CD14-positive monocyte (primary cell): ENCODE measurements around the gene DCUN1D3. TPM values are rescaled to one million over a fixed set of nuclear protein-coding genes. Genes with fewer than 3 reads are reported as not detected.

Experiments
- DNase-seq, 3 donors: peaks; one replicate each; pipeline ENCODE4 v3.0.0-alpha.2; 2011 to 2022
- H2AFZ ChIP-seq: 2 replicates; pipeline ENCODE4 v1.6.0; 2012; ENCODE audit warnings: mild to moderate bottlenecking, low read depth, low read length, inconsistent platforms; ENCODE audit not compliant: insufficient read depth, poor library complexity, severe bottlenecking
- H3K27ac ChIP-seq, 2 donors: 1 replicate in 1 of 2; 2 replicates in 1 of 2; pipeline ENCODE4 v1.5.1; 2012 to 2013; ENCODE audit warnings: low read length in 2 of 2, control low read depth in 1 of 2, inconsistent platforms in 1 of 2, low read depth in 1 of 2, mild to moderate bottlenecking in 1 of 2
- H3K27me3 ChIP-seq, 2 donors: one replicate each; pipeline versions ENCODE4 v1.6.0 to v1.6.1; 2011 to 2013; ENCODE audit warnings: low read length in 2 of 2; ENCODE audit not compliant: control insufficient read depth in 2 of 2, insufficient read depth in 2 of 2
- H3K36me3 ChIP-seq, 2 donors: replicated peaks in 1 of 2; 1 replicate in 1 of 2; 2 replicates in 1 of 2; pipeline versions ENCODE4 v1.5.1 to v1.6.1; 2012 to 2013; ENCODE audit warnings: low read length in 2 of 2, control low read depth in 1 of 2, inconsistent platforms in 1 of 2, mild to moderate bottlenecking in 1 of 2; ENCODE audit not compliant: insufficient read depth in 2 of 2, control insufficient read depth in 1 of 2
- H3K4me1 ChIP-seq, 2 donors: 1 replicate in 1 of 2; 2 replicates in 1 of 2; pipeline versions ENCODE4 v1.5.1 to v1.6.1; 2012 to 2013; ENCODE audit warnings: low read length in 2 of 2, control low read depth in 1 of 2, inconsistent platforms in 1 of 2, mild to moderate bottlenecking in 1 of 2, moderate library complexity in 1 of 2; ENCODE audit not compliant: insufficient read depth in 2 of 2, control insufficient read depth in 1 of 2
- H3K4me2 ChIP-seq: replicated peaks from 2 replicates; pipeline ENCODE3; 2012; ENCODE audit warnings: low read length, moderate library complexity, mild to moderate bottlenecking; ENCODE audit not compliant: poor library complexity, severe bottlenecking; ENCODE audit errors: extremely low read depth
- H3K4me3 ChIP-seq, 3 experiments: fragments of 200-600 bp in 1 of 3; sonication (generic) in 1 of 3; replicated peaks in 1 of 3; 1 replicate in 2 of 3; 2 replicates in 1 of 3; pipeline ENCODE4 v1.5.1; 2011 to 2013; ENCODE audit warnings: low read length in 3 of 3, mild to moderate bottlenecking in 3 of 3, control low read depth in 2 of 3, low read depth in 2 of 3, inconsistent platforms in 1 of 3, moderate library complexity in 1 of 3
- H3K79me2 ChIP-seq: 2 replicates; pipeline ENCODE4 v1.6.0; 2012; ENCODE audit warnings: mild to moderate bottlenecking, control low read depth, inconsistent platforms, low read length, moderate library complexity; ENCODE audit not compliant: insufficient read depth
- H3K9ac ChIP-seq: 2 replicates; pipeline ENCODE4 v1.6.0; 2017; ENCODE audit warnings: low read length, mild to moderate bottlenecking; ENCODE audit not compliant: insufficient read depth, poor library complexity, severe bottlenecking
- H3K9me3 ChIP-seq, 2 donors: replicated peaks in 1 of 2; 1 replicate in 1 of 2; 2 replicates in 1 of 2; pipeline versions ENCODE4 v1.5.1 to v1.6.1; 2012 to 2013; ENCODE audit warnings: low read length in 2 of 2, control low read depth in 1 of 2; ENCODE audit not compliant: control insufficient read depth in 1 of 2, insufficient read depth in 1 of 2
- H4K20me1 ChIP-seq: 2 replicates; pipeline ENCODE4 v1.6.0; 2012; ENCODE audit warnings: mild to moderate bottlenecking, low read length, control low read depth, moderate library complexity; ENCODE audit not compliant: insufficient read depth
- H3K27ac Mint-ChIP-seq, 7 donors: one replicate each; pipeline ENCODE4 v1.8.0; 2020; ENCODE audit warnings: mild to moderate bottlenecking in 7 of 7, mixed read lengths in 7 of 7, moderate library complexity in 6 of 7, inconsistent platforms in 2 of 7
- H3K27me3 Mint-ChIP-seq, 3 donors: one replicate each; pipeline ENCODE4 v1.8.0; 2021 to 2022; ENCODE audit warnings: low read depth in 3 of 3, mild to moderate bottlenecking in 3 of 3, mixed read lengths in 3 of 3, moderate library complexity in 3 of 3, inconsistent platforms in 1 of 3
- H3K36me3 Mint-ChIP-seq, 2 donors: one replicate each; pipeline ENCODE4 v1.8.0; 2020; ENCODE audit warnings: mixed read lengths in 2 of 2, inconsistent platforms in 1 of 2, mild to moderate bottlenecking in 1 of 2
- H3K4me1 Mint-ChIP-seq: one replicate; pipeline ENCODE4 v1.8.0; 2020; ENCODE audit warnings: mild to moderate bottlenecking, mixed read lengths
- H3K4me3 Mint-ChIP-seq, 2 donors: one replicate each; pipeline ENCODE4 v1.8.0; 2020; ENCODE audit warnings: mild to moderate bottlenecking in 2 of 2, mixed read lengths in 2 of 2, moderate library complexity in 1 of 2
- H3K9me3 Mint-ChIP-seq, 7 donors: one replicate each; pipeline ENCODE4 v1.8.0; 2020 to 2022; ENCODE audit warnings: mixed read lengths in 7 of 7, mild to moderate bottlenecking in 6 of 7, moderate library complexity in 6 of 7, inconsistent platforms in 2 of 7
- CTCF ChIP-seq: fragments of 200-600 bp; IDR thresholded peaks from one replicate; pipeline ENCODE4 v1.8.0; 2022; ENCODE audit warnings: antibody characterized with exemption, mild to moderate bottlenecking
- WGBS: methylation state at CpG from one replicate; pipeline ENCODE4 v1.1.5; 2013; ENCODE audit warnings: missing lambda C conversion rate; ENCODE audit not compliant: insufficient coverage; 5-methylcytosine and 5-hydroxymethylcytosine counted together
- intact Hi-C, 2 donors: fragments of 100-400 bp; cut with micrococcal nuclease; formaldehyde crosslinking; loops; one replicate each; pipeline versions ENCODE4 v1.15.0 to v1.15.1; 2023
- polyA plus RNA-seq, 3 donors: library from polyadenylated mRNA; depleted of rRNA in 1 of 3; unstranded in 2 of 3; stranded (reverse) in 1 of 3; fragments of 300-500 nt in 2 of 3; fragments of >200 nt in 1 of 3; fragmentation: Illumina TruSeq in 2 of 3; gene quantifications; 1 replicate in 2 of 3; 2 replicates in 1 of 3; pipeline ENCODE4 v1.2.3, GENCODE V29; 2012 to 2021

DCUN1D3 gene
- polyA plus RNA-seq, 3 donors, result 1.0 to 3.4 (median 1.3) TPM

GRCh38 chr16:20904507-20905081 is 4.4 kb upstream of the DCUN1D3 start:
- peaks cover 69% of the 10 kb centered on the region for H3K4me1 Mint-ChIP-seq
- peak overlapping the region; percentile 6 for H3K9ac ChIP-seq
- H3K79me2 ChIP-seq, result peaks cover 48% of the 10 kb centered on the region
- no peaks in the 10 kb centered on the region for H3K9me3 ChIP-seq
- WGBS, result no CpG with 5 or more reads among the region's 3 CpGs
- peak overlapping the region in 1 of 2 donors; percentile 82 for H3K27ac ChIP-seq
- no peaks in the 10 kb centered on the region for H3K36me3 ChIP-seq
- H3K4me3 ChIP-seq, result peak overlapping the region in 1 of 3 experiments; percentile 53
- intact Hi-C loops, result no loop called here
- peaks cover 59 to 82% of the 10 kb centered on the region in 2 donors for H3K4me1 ChIP-seq
- H3K9me3 Mint-ChIP-seq, result peaks cover 0 to 2% (median 0%) of the 10 kb centered on the region in 7 donors
- TF ChIP-seq CTCF, result no peak
- H4K20me1 ChIP-seq, result no peaks in the 10 kb centered on the region
- peak overlapping the region in 1 of 2 donors; percentile 72 for H3K4me3 Mint-ChIP-seq
- peaks cover 14 to 16% of the 10 kb centered on the region in 2 donors for H3K36me3 Mint-ChIP-seq
- H3K27ac Mint-ChIP-seq, result peak overlapping the region; percentile 92 to 99 (median 95)
- no peaks in the 10 kb centered on the region for H3K27me3 ChIP-seq
- peaks cover 0 to 6% (median 6%) of the 10 kb centered on the region in 3 donors for H3K27me3 Mint-ChIP-seq
- H3K4me2 ChIP-seq, result peak overlapping the region; percentile 65
- DNase-seq, result peak; percentile 81 to 91 (median 90)
- H2AFZ ChIP-seq, result no peak overlapping the region

GRCh38 chr16:20903899-20904506 is 3.8 kb upstream of the DCUN1D3 start:
- Histone ChIP-seq H3K36me3 (no peaks in the 10 kb centered on the region), H3K4me3 (peak overlapping the region in 1 of 3 experiments; percentile 53), H3K4me2 (peak overlapping the region; percentile 65), H4K20me1 (no peaks in the 10 kb centered on the region), H3K27me3 (no peaks in the 10 kb centered on the region), H2AFZ (no peak overlapping the region), H3K9ac (peak overlapping the region; percentile 6), H3K79me2 (peaks cover 52% of the 10 kb centered on the region), H3K9me3 (no peaks in the 10 kb centered on the region), H3K27ac (peak overlapping the region; percentile 14 to 82), H3K4me1 (peaks cover 65 to 84% of the 10 kb centered on the region in 2 donors)
- intact Hi-C loops, result no loop called here
- peak overlapping the region; percentile 7 to 60 for H3K4me3 Mint-ChIP-seq
- peaks cover 0 to 6% (median 6%) of the 10 kb centered on the region in 3 donors for H3K27me3 Mint-ChIP-seq
- TF ChIP-seq CTCF, result no peak
- peaks cover 12 to 16% of the 10 kb centered on the region in 2 donors for H3K36me3 Mint-ChIP-seq
- H3K27ac Mint-ChIP-seq, result peak overlapping the region; percentile 92 to 99 (median 95)
- WGBS, result no CpG with 5 or more reads among the region's 5 CpGs
- no peak for DNase-seq
- H3K9me3 Mint-ChIP-seq, result peaks cover 0 to 2% (median 0%) of the 10 kb centered on the region in 7 donors
- peaks cover 72% of the 10 kb centered on the region for H3K4me1 Mint-ChIP-seq
